Activated gamma-delta T cell treated with anti-CD3 and anti-CD28 coated beads, Interleukin-2, amount 50 U/mL, for 16 hours (primary cell): ENCODE results near the gene PSMB2.
"Not testable (repeated sequence)": the region's sequence is repeated elsewhere in the genome, so short reads cannot be mapped to it uniquely, and the experiment has no call there.

ENCODE experiments used
- DNase-seq: peaks from one replicate; pipeline ENCODE4 v3.0.0-alpha.2; 2020; ENCODE audit warnings: low read depth

Gene PSMB2

GRCh38 chr1:35592991-35593769 lies 48.1 kb downstream of the PSMB2 start:
- no peak for DNase-seq

- no peak for DNase-seq
Observed at GRCh38 chr1:35591211-35591610, 50.1 kb downstream of the PSMB2 start.

DNA sequence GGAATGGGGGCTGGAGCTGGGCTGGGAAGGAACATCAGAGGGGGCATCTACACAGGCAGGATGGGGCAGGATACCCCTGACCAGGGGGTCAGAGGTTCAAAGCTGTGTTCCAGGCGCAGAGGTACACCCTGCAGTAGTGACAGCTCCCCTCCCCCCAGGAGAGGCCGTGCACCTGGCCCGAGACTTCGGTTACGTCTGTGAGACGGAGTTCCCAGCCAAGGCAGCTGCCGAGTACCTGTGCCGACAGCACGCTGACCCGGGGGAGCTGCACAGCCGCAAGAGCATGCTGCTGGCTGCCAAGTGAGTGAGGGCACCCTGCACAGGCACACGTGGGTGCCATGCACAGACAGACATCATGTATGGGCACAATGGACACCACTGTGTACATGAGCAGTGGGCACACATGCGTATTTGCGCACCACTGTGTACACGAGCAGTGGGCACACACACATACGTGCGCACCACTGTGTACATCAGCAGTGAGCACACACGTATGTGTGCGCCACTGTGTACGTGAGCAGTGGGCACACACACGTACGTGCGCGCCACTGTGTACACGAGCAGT lies 50.8 kb downstream of the PSMB2 start:
- no peak for DNase-seq

DNA sequence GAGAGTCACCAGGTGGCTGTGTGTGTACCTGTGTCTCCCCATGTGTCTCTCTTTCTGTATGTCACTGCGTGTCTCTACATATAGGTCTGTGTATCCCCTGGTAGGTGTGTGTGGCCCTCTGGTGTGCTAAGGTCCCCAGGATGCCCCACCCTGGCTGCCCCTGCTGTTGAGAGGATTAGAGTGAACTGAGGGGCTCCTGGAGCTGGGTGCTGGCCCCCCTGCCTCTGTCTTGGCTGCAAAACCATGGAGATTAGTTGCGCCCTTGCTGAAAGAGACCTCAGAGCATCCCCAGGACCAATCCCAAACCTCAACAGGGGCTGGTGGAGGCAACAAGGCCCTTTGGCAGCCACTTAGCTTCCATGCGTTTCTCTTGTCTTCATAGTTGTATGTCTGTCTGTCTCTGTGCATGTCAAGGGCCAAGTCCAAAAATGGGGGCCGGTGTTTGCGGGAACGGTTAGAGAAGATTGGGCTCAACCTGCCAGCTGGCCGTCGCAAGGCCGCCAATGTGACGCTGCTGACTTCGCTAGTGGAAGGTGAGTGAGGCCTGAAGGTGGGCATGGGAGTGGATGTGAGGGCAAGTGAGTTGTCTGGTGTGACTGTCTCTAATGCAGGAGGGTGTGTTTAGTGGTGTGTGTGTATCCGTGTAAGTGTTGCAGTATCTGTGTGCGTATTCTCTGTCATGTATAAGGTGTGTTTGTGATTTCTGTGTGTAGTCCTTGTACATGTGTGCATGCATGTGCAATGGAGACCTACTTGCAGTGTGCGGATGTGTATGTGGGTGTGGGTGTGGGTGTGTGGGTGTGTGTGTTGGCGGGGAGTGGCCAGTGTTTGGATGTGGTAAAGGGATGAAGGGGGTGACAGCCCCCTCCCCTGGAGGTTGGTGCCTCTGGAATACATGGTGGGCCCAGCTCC lies 51.6 kb downstream of the PSMB2 start:
- DNase-seq, result no peak

DNA sequence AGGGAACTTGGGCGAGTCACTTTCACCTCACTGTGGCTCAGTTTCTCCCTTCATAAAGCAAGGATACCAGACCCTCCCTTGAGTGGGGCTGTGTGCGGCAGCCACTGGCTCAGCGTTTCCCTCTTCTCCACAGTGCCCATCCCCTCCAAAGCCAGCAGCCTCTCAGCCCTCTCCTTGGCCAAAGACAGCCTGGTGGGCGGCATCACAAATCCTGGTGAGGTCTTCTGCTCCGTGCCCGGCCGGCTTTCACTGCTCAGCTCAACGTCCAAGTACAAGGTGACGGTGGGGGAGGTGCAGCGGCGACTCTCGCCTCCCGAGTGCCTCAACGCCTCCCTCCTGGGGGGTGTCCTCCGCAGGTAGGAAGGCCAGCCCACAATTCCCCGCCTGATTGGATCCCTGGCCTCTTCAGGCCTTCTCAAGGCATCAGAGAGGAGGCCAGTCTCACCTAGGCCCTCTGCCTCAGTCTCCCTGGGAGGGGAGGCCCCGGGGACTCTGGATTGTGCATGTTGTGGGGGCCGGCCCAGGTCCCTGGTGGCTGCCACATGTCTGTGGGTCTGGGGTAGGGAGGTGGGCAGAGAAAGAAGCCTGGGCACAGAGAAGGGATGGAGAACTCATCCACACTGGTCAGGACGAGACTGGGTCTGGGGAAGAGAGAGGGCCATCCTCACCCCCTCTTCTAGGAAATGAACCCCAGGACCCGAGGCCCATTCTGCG lies 53.0 kb downstream of the PSMB2 start:
- DNase-seq, result no peak

DNA sequence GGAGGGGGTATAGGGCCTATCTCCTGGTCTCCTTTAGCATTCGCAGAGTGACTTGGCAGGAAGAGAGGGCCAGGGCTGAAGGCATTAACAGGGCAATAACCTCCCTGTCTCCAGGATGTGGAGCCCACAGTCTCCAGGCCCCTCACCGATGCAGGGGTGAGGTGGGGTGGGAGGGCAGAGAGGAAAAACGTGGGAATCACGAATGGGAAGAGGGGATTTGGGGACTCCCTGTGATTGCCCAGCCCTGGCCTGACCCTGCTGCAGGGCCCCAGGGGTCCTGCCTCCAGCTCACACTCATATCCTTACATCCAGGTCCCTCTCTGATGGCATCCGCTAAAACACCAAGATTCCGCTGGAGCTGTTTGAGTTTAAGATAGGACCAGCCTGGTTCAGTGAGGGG lies 53.6 kb downstream of the PSMB2 start:
- no peak for DNase-seq

DNA sequence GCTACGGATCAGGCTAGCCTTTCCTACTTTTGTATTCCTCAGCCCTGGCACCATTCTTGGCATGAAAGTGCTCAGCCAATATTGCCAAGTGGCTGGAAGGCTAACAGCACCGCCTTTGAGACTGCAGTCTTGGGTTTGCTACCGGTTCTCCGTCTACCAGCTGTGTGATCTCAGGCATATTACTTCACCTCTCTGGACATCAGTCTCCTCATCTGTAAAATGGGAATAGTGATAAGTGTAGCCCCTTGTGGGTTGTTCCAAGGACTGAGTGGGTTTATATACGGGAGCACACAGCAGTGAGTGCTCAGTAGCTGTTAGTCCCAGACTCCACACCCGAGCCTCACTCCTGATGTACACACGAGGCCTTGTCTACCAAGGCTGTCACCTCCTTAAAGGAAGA lies 54.5 kb downstream of the PSMB2 start:
- no peak for DNase-seq

DNA sequence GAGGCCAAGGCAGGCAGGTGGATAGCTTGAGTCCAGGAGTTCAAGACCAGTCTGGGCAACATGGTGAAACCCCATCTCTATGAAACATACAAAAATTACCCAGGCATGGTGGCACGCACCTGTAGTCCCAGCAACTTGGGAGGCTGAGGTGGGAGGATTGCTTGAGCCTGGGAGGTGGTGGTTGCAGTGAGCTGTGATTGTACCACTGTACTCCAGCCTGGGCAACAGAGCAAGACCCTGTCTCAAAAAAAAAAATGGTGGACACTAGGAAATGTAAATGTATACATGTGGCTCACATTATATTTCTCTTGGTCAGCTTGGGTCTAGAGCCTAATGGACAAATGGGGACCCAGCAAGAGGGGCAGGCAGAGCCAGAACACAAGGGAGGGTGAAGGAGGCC lies 55.5 kb downstream of the PSMB2 start:
- not testable (repeated sequence) for DNase-seq

- DNase-seq, result no peak
Observed at GRCh38 chr1:35585281-35585680, 56.0 kb downstream of the PSMB2 start.

GRCh38 chr1:35581621-35582020 lies 59.7 kb downstream of the PSMB2 start:
- DNase-seq, result not testable (repeated sequence)

DNA sequence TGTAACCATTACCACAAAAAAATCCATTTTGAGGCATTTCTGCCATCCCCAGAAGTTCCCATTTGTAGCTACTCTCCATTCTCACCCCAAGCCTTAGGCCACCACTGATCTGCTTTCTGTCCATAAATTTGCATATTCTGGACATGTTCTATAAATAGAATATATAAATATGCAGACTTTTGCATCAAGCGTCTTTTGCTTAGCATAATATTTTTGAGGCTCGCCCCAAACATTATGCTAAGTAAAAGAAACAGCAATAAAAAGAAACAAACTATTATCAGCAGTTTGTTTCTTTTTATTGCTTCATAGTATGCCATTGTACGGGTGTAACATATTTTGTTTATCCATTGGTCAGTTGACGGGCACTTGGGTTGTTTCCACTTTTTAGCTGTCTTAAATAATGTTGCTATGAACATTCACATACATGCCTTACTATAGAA lies 60.4 kb downstream of the PSMB2 start:
- no peak for DNase-seq

GRCh38 chr1:35577071-35577998 lies 64.0 kb downstream of the PSMB2 start:
- peak; percentile 42 for DNase-seq

GRCh38 chr1:35576766-35577070 lies 64.6 kb downstream of the PSMB2 start:
- DNase-seq, result not testable (repeated sequence)

- no peak for DNase-seq
Observed at GRCh38 chr1:35576061-35576765, 65.1 kb downstream of the PSMB2 start.

DNA sequence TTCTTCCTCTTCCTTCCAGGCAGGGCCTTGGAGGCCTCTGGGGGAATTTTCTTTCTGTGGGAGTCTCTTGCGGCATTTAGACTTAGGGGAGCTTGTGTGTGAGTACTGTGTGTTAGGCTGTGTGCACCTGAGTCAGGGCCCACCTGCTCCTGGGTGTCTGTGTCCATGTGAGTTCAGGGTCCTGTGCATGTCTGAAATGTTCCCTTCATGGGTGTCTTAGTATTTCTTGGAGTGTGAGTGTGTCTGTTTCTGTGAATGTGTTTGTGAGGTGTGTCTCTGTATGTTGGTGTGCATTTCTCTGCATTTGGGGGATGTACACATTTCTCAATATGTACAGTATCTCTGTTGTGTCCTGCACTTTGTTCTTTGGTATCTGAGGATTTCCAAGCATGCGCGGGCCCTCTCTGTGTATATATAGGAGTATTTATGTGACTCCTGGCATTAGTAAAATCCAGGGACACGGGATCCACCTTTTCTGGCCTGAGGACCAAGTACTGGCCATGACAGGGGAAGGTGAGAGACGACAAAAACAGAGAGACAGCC lies 65.8 kb downstream of the PSMB2 start:
- DNase-seq, result no peak

- no peak for DNase-seq
Observed at GRCh38 chr1:35574655-35575415, 66.5 kb downstream of the PSMB2 start.

DNA sequence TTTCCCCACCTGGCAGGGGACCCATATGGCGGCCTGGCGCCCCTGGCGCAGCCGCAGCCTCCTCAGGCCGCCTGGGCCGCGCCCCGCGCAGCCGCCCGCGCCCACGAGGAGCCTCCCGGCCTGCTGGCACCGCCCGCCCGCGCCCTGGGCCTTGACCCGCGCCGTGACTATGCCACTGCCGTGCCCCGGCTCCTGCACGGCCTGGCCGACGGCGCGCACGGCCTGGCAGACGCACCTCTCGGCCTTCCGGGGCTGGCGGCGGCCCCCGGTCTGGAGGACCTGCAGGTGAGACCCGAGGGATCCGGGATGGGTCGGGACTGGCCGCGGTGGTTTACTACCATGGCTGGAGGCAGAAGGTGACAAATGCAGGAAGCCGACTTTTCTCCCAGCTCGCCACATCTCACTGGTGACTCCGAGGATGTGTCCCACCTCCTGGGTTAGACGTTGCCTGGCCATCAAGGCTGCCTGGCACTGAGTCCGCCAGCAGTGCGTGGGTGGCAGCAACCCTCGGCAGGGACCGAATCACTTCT lies 67.1 kb downstream of the PSMB2 start:
- no peak for DNase-seq

GRCh38 chr1:35573198-35574124 lies 67.9 kb downstream of the PSMB2 start, which contains the start of gene TFAP2E:
TSS of gene TFAP2E (plus strand) at chr1:35573314. CDS start at chr1:35573578, 264 bp downstream.
- DNase-seq, result no peak
